Hepatocyte (in vitro differentiated cells): ENCODE results near the gene SLC2A10.

Experiments
- CTCF ChIP-seq: fragments of 200-600 bp; sonication (generic); IDR thresholded peaks from 2 replicates; pipeline ENCODE4 v1.5.1; 2016; ENCODE audit warnings: antibody characterized with exemption, mild to moderate bottlenecking; ENCODE audit not compliant: poor library complexity
- EZH2phosphoT487 ChIP-seq: fragments of 200-600 bp; sonication (generic); IDR thresholded peaks from one replicate; pipeline ENCODE4 v1.6.1; 2018; ENCODE audit warnings: antibody characterized with exemption, mild to moderate bottlenecking, low read depth, moderate library complexity; ENCODE audit not compliant: unreplicated experiment, severe bottlenecking

DNA sequence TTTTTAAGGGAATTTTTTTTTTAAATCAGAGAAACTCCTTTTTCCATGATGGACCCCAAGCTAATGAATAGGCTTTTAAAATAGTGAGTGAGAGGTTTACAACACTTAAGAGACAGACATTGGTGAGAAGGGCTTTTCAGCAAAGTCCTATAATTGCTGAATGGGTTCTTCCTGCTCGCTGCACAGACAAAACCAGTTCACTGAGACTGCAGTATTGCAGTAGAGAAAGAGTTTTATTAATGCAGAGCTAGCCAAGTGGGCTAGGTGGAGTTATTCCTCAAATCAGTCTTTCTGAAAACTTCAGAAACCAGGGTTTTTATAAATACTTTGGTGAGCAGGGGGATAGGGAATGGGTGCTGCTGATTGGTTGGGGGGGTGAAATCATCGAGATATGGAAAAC, 3.2 kb upstream of the SLC2A10 start:
- TF ChIP-seq CTCF, result no peak
- no peak for TF ChIP-seq EZH2phosphoT487
